Activated naive CD8-positive, alpha-beta T cell (primary cell): Measurements from ENCODE around the gene ASPDH.

Source experiments
- H3K27ac Mint-ChIP-seq: one replicate; pipeline ENCODE4 v1.8.0; 2021; ENCODE audit warnings: mixed read lengths
- H3K27me3 Mint-ChIP-seq: one replicate; pipeline ENCODE4 v1.8.0; 2021; ENCODE audit warnings: mixed read lengths
- H3K36me3 Mint-ChIP-seq: one replicate; pipeline ENCODE4 v1.8.0; 2021; ENCODE audit warnings: mixed read lengths
- H3K4me1 Mint-ChIP-seq: one replicate; pipeline ENCODE4 v1.8.0; 2021; ENCODE audit warnings: low read depth, mixed read lengths
- H3K4me3 Mint-ChIP-seq: one replicate; pipeline ENCODE4 v1.8.0; 2021; ENCODE audit warnings: mild to moderate bottlenecking, mixed read lengths
- H3K9me3 Mint-ChIP-seq: one replicate; pipeline ENCODE4 v1.8.0; 2021; ENCODE audit warnings: low read depth, mixed read lengths

The ASPDH gene

DNA sequence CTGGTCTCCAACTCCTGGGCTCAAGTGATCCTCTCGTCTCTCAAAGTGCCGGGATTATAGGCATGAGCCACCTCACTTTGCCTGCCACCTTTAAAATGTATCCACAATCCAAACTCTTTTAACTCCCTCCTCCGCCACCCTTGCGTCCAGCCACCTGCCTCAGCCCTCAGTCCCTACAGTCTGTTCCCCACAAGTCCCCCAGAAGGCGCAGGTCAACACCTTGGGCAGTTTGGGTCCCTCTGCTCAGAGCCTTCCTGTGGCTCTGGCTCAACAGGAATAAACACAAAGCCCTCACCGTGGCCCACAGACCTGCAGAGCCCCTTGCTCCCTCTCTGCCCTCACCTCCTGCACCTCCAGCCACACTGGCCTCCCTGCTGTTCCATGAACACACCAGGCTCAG lies 44.9 kb downstream of the ASPDH start:
- H3K4me1 Mint-ChIP-seq = no peaks in the 10 kb centered on the region
- H3K4me3 Mint-ChIP-seq = no peak overlapping the region
- no peaks in the 10 kb centered on the region for H3K27me3 Mint-ChIP-seq
- H3K36me3 Mint-ChIP-seq = no peaks in the 10 kb centered on the region
- no peaks in the 10 kb centered on the region for H3K9me3 Mint-ChIP-seq
- H3K27ac Mint-ChIP-seq = no peak overlapping the region

DNA sequence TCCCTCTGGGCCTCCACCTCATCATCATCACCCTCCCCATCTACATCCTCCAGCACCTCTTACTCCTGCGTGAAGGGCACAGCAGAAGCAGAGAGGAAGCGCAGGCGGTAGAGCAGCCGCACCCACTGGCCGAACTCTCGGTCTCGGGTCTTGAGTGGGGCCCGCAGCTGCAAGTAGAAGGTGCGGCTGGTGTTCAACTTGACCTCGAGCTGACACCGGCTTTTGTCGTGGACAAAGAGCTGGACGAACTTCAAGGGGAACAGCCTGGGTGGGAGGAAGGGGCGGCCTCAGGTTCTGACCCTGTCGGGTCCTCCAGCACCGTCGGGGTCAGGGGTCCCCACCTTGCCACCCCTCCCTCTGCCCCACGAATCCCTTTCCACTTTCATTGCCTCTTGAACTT lies 46.1 kb downstream of the ASPDH start:
- H3K4me3 Mint-ChIP-seq = no peak overlapping the region
- H3K27ac Mint-ChIP-seq = no peak overlapping the region
- no peaks in the 10 kb centered on the region for H3K4me1 Mint-ChIP-seq
- no peaks in the 10 kb centered on the region for H3K36me3 Mint-ChIP-seq
- H3K9me3 Mint-ChIP-seq = no peaks in the 10 kb centered on the region
- H3K27me3 Mint-ChIP-seq = peaks cover 2% of the 10 kb centered on the region

DNA sequence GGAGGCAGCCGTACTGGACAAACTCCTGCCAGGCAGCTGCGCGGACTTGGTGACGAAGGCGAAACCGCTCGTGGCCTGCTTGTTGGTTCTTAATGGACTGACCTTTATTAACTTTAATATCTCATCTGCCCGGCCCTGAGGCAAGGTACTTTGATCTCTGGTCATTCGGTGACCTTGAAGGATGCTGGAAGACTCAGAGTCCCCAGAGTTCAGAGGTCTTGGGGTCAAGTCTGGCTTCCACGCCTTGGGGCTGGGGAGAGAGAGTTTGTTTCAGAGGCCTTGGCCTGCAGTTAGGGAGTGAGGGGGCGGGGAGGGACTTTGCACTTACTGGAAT lies 47.0 kb downstream of the ASPDH start:
- H3K4me1 Mint-ChIP-seq = no peaks in the 10 kb centered on the region
- no peak overlapping the region for H3K4me3 Mint-ChIP-seq
- H3K27ac Mint-ChIP-seq = no peak overlapping the region
- peaks cover 2% of the 10 kb centered on the region for H3K27me3 Mint-ChIP-seq
- H3K9me3 Mint-ChIP-seq = no peaks in the 10 kb centered on the region
- H3K36me3 Mint-ChIP-seq = no peaks in the 10 kb centered on the region

DNA sequence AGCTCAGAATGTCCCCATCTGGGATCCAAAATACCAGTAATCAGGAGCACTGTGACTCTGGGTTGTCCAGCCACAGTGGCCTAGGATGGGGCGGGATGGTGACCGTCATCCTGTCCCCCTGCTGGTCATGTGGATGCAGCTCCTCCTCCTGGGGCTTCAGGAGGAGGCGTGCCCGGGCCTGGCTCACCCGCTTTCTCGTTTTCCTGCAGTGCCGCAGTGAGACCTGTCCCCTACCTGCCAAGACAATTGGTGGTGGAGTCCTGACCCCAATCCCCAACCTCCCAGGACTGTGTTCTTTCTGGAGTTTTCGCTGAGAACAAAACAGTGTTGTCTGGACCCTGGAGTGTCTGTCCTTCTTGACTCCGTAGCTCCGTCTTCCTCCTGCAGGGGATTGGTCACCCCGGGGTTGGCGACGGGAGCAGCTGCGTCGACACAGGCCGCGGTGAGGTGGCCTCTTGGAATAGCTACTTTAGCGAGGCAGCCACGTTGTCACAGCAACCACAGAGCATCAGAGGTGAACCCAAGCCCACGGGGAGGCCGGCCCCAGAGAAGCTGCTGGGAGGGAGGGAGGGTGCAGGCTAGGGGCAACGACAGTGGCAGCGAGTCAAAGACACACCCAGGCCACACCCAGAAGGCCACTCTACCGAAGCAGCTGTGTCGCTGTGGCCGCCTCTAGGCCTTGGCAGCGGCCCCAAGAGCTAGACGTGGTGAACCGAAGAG lies 47.6 kb downstream of the ASPDH start:
- Mint-ChIP-seq H3K9me3 (no peaks in the 10 kb centered on the region), H3K4me3 (no peak overlapping the region), H3K27ac (no peak overlapping the region), H3K4me1 (peaks cover 2% of the 10 kb centered on the region), H3K36me3 (no peaks in the 10 kb centered on the region), H3K27me3 (peaks cover 2% of the 10 kb centered on the region)

DNA sequence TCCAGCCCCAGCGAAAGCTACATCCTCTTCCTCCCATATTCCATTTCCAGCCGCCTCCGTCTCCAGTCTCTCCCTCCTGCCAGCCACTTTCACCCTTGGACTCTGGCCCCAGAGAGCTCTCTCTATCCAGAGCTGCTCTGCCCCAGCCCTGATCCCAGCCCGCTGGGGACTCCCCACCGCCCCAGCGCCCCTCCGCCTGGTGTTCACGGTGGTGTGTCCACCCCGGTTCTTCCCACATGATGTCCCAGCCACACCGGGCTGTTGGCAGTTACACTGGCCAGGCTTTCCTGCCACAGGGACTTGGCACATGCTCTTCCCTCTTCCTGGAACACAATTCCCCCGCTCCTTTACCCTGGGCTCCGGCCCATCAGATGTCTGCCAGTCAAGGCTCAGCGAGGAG lies 48.7 kb downstream of the ASPDH start:
- Mint-ChIP-seq H3K4me1 (peaks cover 3% of the 10 kb centered on the region), H3K27me3 (peaks cover 4% of the 10 kb centered on the region), H3K27ac (no peak overlapping the region), H3K36me3 (no peaks in the 10 kb centered on the region), H3K9me3 (no peaks in the 10 kb centered on the region), H3K4me3 (no peak overlapping the region)

DNA sequence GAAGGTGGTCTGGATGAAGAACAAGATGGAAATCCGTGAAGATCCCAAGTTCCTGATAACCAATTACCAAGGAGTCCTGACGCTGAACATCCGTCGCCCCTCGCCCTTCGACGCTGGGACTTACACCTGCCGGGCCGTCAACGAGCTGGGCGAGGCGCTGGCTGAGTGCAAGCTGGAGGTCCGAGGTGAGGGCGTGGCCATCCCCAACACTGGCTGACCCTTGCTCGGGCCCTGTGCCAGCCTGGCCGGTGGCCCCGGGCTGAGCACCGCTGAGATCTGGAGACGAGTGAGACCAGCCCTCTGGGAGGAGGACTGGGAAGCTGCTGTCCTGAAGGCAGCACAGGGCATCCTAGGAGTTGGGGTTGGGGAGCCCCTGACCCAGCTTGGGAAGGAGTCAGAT lies 49.4 kb downstream of the ASPDH start:
- no peak overlapping the region for H3K27ac Mint-ChIP-seq

DNA sequence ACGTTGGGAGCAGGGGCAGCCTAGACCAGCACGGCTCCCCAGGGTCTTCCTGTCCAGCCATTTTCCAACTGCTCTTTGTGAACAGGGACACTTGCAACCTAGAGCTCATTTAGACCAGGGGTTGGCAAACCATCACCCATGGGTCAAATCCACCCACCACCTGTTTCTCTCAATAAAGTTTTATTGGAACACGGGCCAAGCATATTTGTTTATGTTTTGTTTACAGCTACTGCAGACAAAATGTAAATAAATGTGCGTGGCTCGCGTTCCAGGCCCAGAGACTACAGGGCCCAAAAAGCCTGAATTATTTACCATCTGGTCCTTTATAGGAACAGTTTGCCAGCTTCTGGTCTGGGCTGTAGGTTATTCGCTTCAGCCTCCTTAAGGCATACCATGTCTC lies 50.7 kb downstream of the ASPDH start:
- H3K4me1 Mint-ChIP-seq = peaks cover 3% of the 10 kb centered on the region
- no peaks in the 10 kb centered on the region for H3K9me3 Mint-ChIP-seq
- H3K4me3 Mint-ChIP-seq = no peak overlapping the region
- H3K27ac Mint-ChIP-seq = no peak overlapping the region
- H3K27me3 Mint-ChIP-seq = peaks cover 4% of the 10 kb centered on the region
- no peaks in the 10 kb centered on the region for H3K36me3 Mint-ChIP-seq

More for the DNA sequence above, 49.4 kb downstream of the ASPDH start:
- peaks cover 4% of the 10 kb centered on the region for H3K27me3 Mint-ChIP-seq
- H3K4me3 Mint-ChIP-seq = no peak overlapping the region
- H3K4me1 Mint-ChIP-seq = peaks cover 3% of the 10 kb centered on the region
- H3K9me3 Mint-ChIP-seq = no peaks in the 10 kb centered on the region
- no peaks in the 10 kb centered on the region for H3K36me3 Mint-ChIP-seq
